Fibroblast of villous mesenchyme (primary cell): ENCODE measurements around the gene DNAJC8. TPM values are rescaled to one million over a fixed set of nuclear protein-coding genes. Genes with fewer than 3 reads are reported as not detected.
A peak's percentile ranks its signal among the peaks of the same experiment; 100 is the strongest.

ENCODE experiments used
- DNase-seq: peaks from one replicate; pipeline ENCODE4 v3.0.0-alpha.2; 2010; ENCODE audit warnings: low read depth
- H3K4me3 ChIP-seq: 2 replicates; pipeline ENCODE4 v1.5.1; 2011; ENCODE audit warnings: low read depth, mild to moderate bottlenecking, low read length
- total RNA-seq: library from RNA; depleted of rRNA; stranded (reverse); fragments of >200 nt; gene quantifications from 2 replicates; pipeline ENCODE4 v1.2.3, GENCODE V29; 2012
- TF ChIP-seq, protein P1 (sequence below): IDR thresholded peaks from 2 replicates; pipeline ENCODE4 v1.5.1; 2012; ENCODE audit warnings: low read depth, mild to moderate bottlenecking, low read length; ENCODE audit not compliant: insufficient read depth

Gene DNAJC8
- total RNA-seq, 1 donor: 81.6 TPM

DNA sequence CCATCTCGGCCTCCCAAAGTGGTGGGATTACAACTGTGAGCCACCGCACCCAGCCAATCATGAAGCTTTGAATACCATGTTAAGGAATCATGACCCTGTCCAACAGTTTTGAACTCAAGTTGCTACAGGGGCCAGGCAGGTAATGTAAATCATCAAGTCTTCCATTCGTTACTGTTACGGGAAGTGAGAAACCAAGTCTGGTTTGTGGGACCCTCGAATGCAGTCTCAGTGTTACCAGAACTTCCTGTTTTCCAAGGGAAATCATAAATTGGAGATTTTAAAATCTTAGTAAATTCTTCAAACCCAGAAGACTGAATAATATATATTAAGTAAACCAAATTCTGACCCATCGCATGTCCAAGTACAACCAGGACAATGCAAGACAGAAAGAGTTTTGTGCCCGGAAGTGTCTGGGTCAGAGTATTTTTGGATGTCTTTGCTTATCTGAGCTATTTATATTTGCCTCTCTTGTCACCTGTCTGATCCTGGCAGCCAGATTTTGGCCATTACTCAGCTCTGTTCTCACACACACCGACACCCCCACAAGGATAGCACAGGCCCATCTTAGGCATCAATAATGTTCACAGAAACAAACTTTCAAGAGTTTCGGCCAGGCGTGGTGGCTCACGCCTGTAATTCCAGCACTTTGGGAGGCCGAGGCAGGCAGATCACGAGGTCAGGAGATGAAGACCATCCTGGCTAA is 11.9 kb upstream of the DNAJC8 start:
- H3K4me3 ChIP-seq: no peak overlapping the region
- no peak for DNase-seq
- TF ChIP-seq, protein P1, sequence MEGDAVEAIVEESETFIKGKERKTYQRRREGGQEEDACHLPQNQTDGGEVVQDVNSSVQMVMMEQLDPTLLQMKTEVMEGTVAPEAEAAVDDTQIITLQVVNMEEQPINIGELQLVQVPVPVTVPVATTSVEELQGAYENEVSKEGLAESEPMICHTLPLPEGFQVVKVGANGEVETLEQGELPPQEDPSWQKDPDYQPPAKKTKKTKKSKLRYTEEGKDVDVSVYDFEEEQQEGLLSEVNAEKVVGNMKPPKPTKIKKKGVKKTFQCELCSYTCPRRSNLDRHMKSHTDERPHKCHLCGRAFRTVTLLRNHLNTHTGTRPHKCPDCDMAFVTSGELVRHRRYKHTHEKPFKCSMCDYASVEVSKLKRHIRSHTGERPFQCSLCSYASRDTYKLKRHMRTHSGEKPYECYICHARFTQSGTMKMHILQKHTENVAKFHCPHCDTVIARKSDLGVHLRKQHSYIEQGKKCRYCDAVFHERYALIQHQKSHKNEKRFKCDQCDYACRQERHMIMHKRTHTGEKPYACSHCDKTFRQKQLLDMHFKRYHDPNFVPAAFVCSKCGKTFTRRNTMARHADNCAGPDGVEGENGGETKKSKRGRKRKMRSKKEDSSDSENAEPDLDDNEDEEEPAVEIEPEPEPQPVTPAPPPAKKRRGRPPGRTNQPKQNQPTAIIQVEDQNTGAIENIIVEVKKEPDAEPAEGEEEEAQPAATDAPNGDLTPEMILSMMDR: no peak

DNA sequence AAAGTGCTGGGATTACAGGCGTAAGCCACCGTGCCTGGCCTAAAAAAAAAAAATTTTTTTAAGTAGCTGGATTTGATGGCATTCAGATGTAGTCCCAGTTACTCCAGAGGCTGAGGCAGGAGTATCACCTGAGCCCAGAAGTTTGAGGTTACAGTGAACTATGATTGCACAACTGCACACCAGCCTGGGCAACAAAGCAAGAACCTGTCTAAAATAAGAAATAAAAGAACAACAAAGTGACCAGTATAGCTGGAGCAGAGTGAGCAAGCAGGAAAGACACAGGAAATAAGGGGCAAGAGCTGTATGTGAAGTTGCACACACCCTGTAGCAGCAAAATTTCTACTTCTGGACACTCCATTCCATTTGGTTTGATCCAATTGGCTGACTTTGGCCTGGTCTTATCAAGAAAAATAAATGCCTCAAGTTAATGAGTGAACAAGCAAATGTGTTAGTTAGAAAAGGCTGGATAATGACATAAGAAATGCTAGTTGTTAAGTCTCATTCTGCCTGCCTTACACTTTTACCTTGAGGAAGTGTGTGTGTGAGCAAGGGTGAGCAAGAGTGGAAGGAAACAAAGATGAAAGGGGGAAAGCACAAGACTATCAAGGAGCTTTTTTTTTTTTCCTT is 11.0 kb upstream of the DNAJC8 start:
- TF ChIP-seq, protein P1: no peak
- no peak overlapping the region for H3K4me3 ChIP-seq
- DNase-seq: no peak

DNA sequence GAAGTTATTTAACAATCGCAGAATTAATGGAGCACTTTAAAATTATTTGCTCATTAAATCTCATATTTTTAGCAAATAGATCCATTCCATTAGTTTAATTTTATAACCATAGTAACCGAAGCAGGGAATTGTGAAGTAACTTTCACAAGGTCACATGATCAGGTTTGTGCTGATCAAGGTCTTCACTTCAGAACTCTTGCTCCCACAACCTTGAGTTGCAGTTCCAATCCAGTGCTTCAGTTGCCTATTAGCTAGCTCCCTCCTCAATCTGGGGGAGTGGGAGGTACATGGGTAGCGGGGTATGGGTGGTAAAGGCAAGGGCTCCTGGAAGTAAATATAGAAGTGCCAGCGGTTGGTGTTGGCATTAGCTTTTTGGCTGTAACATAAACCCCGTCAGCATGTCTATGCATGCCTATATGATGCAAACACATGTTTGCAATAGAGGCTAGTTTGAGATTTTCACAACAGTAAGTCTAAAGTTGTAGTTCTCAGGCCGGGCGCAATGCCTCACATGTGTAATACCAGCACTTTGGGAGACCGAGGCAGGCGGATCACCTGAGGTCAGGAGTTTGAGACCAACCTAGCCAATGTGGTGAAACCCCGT is 8.9 kb upstream of the DNAJC8 start:
- H3K4me3 ChIP-seq: no peak overlapping the region
- DNase-seq: no peak
- TF ChIP-seq, protein P1: no peak

DNA sequence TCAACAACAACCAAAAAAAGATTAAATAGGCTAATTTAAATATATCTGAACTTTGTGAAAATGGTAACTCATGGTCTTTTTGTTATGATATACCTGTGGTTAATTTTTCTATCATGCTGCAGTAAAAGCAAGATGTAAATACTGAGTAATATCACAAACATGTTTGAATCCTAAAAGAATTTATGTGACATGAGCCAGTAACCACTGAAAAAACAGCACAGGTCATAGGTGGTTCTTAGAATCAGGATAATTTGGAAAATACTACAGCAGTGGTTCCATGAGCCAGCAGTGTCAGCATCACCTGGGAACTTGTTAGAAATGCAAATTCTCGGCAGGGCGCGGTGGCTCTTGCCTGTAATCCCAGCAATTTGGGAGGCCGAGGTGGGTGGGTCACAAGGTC is 7.2 kb upstream of the DNAJC8 start:
- H3K4me3 ChIP-seq: no peak overlapping the region
- no peak for DNase-seq
- TF ChIP-seq, protein P1: no peak

DNA sequence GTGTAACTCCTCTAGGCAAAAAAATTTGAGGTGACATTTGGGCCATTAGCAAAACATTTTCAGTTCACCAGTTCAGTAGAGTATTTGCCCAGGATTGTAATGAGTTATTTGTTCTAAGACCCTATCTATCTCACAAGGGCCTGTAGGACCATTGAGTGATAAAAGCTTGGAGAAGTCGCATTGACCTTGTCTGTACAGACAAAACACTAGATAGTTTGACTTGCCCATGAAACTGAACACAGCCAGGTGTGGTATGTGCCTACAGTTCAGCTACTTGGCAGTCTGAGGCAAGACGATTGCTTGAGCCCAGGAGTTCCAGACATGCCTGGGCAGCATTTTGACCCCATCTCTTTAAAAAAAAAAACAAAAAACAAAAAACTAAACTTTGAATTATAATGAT is 6.2 kb upstream of the DNAJC8 start:
- no peak overlapping the region for H3K4me3 ChIP-seq
- DNase-seq: no peak
- TF ChIP-seq, protein P1: no peak

DNA sequence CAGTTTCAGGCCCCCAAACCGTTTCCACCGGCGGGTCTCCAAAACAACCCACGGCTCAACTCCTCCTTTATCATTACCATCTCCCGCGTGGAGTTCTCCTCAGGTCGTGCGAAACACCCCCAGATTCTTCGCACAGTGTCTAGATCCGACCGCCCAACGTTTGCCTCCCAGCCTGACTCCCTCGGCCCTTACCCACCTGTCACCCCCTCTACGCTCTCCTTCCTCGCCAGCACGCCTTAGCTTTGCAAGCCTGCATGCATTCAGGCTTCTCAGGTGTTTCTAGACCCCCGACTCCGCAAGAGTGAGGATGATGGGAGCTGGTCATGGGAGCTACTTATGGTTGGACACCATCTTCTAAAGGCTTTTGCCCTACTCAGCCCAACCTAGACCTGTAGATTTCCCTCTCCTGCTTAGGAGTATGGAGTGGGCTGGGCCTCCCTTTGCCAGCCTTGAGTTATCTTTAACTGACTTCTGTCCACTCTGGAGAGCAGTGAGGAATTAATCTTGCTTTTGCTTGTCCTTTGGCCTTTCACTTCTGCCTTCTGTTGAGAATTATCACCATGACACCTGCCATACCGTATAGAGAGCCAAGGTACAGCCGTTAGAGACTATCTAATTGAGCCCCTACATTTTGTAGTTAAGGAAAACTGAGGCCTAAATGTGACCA is 4.0 kb upstream of the DNAJC8 start:
- peak overlapping the region; percentile 86 for H3K4me3 ChIP-seq
- TF ChIP-seq, protein P1: no peak
- no peak for DNase-seq
